ENCODE results near the gene CXCR4.

DNA sequence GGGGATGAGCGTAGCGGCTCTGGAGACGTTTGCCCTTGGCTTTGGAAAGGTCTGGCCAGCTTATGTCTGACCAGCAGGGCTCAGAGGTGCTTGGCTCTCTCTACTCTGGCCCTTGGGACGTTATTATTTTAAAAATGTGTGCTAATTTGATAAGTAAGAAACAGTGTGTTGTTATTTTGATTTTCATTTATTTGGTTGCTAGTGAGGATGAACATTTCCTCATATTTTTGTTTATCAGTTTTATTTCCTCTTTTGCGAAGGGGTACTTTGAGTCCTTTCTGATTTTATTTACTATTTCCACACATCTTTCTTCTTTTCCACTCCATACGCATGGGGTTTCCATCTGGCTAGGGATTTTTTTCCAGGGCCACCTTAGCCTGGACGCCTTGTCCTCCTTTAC is 11.4 kb downstream of the CXCR4 start:
- TF ChIP-seq, protein P1, sequence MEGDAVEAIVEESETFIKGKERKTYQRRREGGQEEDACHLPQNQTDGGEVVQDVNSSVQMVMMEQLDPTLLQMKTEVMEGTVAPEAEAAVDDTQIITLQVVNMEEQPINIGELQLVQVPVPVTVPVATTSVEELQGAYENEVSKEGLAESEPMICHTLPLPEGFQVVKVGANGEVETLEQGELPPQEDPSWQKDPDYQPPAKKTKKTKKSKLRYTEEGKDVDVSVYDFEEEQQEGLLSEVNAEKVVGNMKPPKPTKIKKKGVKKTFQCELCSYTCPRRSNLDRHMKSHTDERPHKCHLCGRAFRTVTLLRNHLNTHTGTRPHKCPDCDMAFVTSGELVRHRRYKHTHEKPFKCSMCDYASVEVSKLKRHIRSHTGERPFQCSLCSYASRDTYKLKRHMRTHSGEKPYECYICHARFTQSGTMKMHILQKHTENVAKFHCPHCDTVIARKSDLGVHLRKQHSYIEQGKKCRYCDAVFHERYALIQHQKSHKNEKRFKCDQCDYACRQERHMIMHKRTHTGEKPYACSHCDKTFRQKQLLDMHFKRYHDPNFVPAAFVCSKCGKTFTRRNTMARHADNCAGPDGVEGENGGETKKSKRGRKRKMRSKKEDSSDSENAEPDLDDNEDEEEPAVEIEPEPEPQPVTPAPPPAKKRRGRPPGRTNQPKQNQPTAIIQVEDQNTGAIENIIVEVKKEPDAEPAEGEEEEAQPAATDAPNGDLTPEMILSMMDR (IDR thresholded peaks at IDR 0.05; ENCODE audit: low read depth, low read length, poor library complexity, severe bottlenecking) = no peak
- TF ChIP-seq EZH2phosphoT487 (IDR thresholded peaks at IDR 0.05; ENCODE audit: borderline replicate concordance, low read length) = no peak

All from DOHH2 (cell line).